Loucy (cell line): Measurements from ENCODE around the gene UTP4.

Experiments used
- H2AFZ ChIP-seq: fragments of 200-600 bp; sonication (generic); 2 replicates; pipeline ENCODE4 v1.6.0; 2016; ENCODE audit warnings: antibody characterized with exemption, mild to moderate bottlenecking, low read length, moderate library complexity
- H3F3A ChIP-seq: fragments of 200-600 bp; 2 replicates; pipeline ENCODE4 v1.6.0; 2016; ENCODE audit warnings: antibody characterized with exemption, low read depth, mild to moderate bottlenecking
- H3K27me3 ChIP-seq: fragments of 200-600 bp; sonication (generic); 2 replicates; pipeline ENCODE4 v1.6.1; 2014; ENCODE audit warnings: low read length, mild to moderate bottlenecking; ENCODE audit not compliant: insufficient read depth, poor library complexity, severe bottlenecking
- H3K36me3 ChIP-seq: fragments of 200-600 bp; sonication (generic); 2 replicates; pipeline ENCODE4 v1.6.1; 2016; ENCODE audit warnings: low read length; ENCODE audit not compliant: insufficient read depth
- H3K4me1 ChIP-seq: fragments of 200-600 bp; sonication (generic); 2 replicates; pipeline ENCODE4 v1.5.1; 2014; ENCODE audit warnings: low read length, mild to moderate bottlenecking; ENCODE audit not compliant: insufficient read depth, poor library complexity, severe bottlenecking
- H3K4me2 ChIP-seq: fragments of 200-600 bp; sonication (generic); 2 replicates; pipeline ENCODE4 v1.6.0; 2014; ENCODE audit warnings: antibody characterized with exemption, low read length, low read depth, mild to moderate bottlenecking; ENCODE audit not compliant: poor library complexity, severe bottlenecking
- H3K4me3 ChIP-seq: fragments of 200-600 bp; sonication (generic); 2 replicates; pipeline ENCODE4 v1.5.1; 2014; ENCODE audit warnings: low read length, mild to moderate bottlenecking, mixed read lengths; ENCODE audit not compliant: poor library complexity, severe bottlenecking
- H3K79me2 ChIP-seq: fragments of 200-600 bp; sonication (generic); 2 replicates; pipeline ENCODE4 v1.6.1; 2014; ENCODE audit warnings: low read length; ENCODE audit not compliant: insufficient read depth
- H3K9ac ChIP-seq: fragments of 200-600 bp; sonication (generic); 2 replicates; pipeline ENCODE4 v1.6.0; 2014; ENCODE audit warnings: mild to moderate bottlenecking, low read depth, low read length, moderate library complexity; ENCODE audit not compliant: poor library complexity, severe bottlenecking
- H3K9me2 ChIP-seq: fragments of 200-600 bp; sonication (generic); replicated peaks from 2 replicates; pipeline ENCODE4 v1.6.1; 2016; ENCODE audit warnings: low read depth, low read length, mixed read lengths
- H3K9me3 ChIP-seq: fragments of 200-600 bp; sonication (generic); 2 replicates; pipeline ENCODE4 v1.6.1; 2014; ENCODE audit warnings: mild to moderate bottlenecking, antibody characterized with exemption, low read length, low read depth; ENCODE audit not compliant: insufficient read depth
- H4K20me1 ChIP-seq: fragments of 200-600 bp; sonication (generic); 2 replicates; pipeline ENCODE4 v1.6.0; 2014; ENCODE audit warnings: antibody characterized with exemption, low read length, mild to moderate bottlenecking; ENCODE audit not compliant: insufficient read depth, poor library complexity, severe bottlenecking
- CTCF ChIP-seq: fragments of 200-600 bp; sonication (generic); conservative IDR thresholded peaks from 2 replicates; pipeline ENCODE4 v1.5.1; 2014; ENCODE audit warnings: mild to moderate bottlenecking, antibody characterized with exemption, low read length
- EZH2phosphoT487 ChIP-seq: fragments of 200-600 bp; IDR thresholded peaks from 2 replicates; pipeline ENCODE4 v1.6.1; 2018; ENCODE audit warnings: antibody characterized with exemption, mild to moderate bottlenecking, moderate library complexity, borderline replicate concordance

Gene UTP4

GRCh38 chr16:69209735-69210134 is 77.3 kb downstream of the UTP4 start:
- Histone ChIP-seq H3F3A (no peaks in the 10 kb centered on the region), H3K9me3 (no peaks in the 10 kb centered on the region), H4K20me1 (no peaks in the 10 kb centered on the region), H3K4me1 (no peaks in the 10 kb centered on the region), H3K9ac (no peak overlapping the region), H3K9me2 (no peaks in the 10 kb centered on the region), H2AFZ (no peak overlapping the region), H3K36me3 (no peaks in the 10 kb centered on the region), H3K4me2 (no peak overlapping the region), H3K4me3 (no peak overlapping the region), H3K27me3 (no peaks in the 10 kb centered on the region), H3K79me2 (no peaks in the 10 kb centered on the region; the same call in 1 of the 2 replicates)
- TF ChIP-seq EZH2phosphoT487 (no peak), CTCF (no peak)

GRCh38 chr16:69217433-69217832 is 85.0 kb downstream of the UTP4 start:
- no peak overlapping the region for H3K4me3 ChIP-seq
- no peaks in the 10 kb centered on the region for H3K4me1 ChIP-seq
- no peak overlapping the region for H3K4me2 ChIP-seq
- no peaks in the 10 kb centered on the region for H3K36me3 ChIP-seq
- no peak for TF ChIP-seq EZH2phosphoT487
- TF ChIP-seq CTCF, result no peak
- H3K9me2 ChIP-seq, result no peaks in the 10 kb centered on the region
- H2AFZ ChIP-seq, result no peak overlapping the region
- H3F3A ChIP-seq, result no peaks in the 10 kb centered on the region
- H4K20me1 ChIP-seq, result no peaks in the 10 kb centered on the region
- H3K79me2 ChIP-seq, result no peaks in the 10 kb centered on the region
- H3K9me3 ChIP-seq, result no peaks in the 10 kb centered on the region
- no peak overlapping the region for H3K9ac ChIP-seq
- no peaks in the 10 kb centered on the region for H3K27me3 ChIP-seq
